H9 (cell line): ENCODE measurements around the gene CYREN. TPM values are rescaled to one million over a fixed set of nuclear protein-coding genes. Genes with fewer than 3 reads are reported as not detected.

Experiments used
- DNase-seq: peaks from one replicate; pipeline ENCODE4 v3.0.0-alpha.2; 2017
- H2AFZ ChIP-seq: one replicate; pipeline ENCODE4 v1.6.1; 2013; ENCODE audit warnings: mild to moderate bottlenecking, low read length, control low read depth, moderate library complexity
- H2AK5ac ChIP-seq: 2 replicates; pipeline ENCODE4 v1.6.1; 2013; ENCODE audit warnings: low read length, control low read depth, mixed read lengths; ENCODE audit not compliant: insufficient read length
- H2BK120ac ChIP-seq: one replicate; pipeline ENCODE4 v1.6.1; 2013; ENCODE audit warnings: low read depth, mild to moderate bottlenecking, low read length, control low read depth, inconsistent platforms; ENCODE audit not compliant: poor library complexity, severe bottlenecking
- H2BK12ac ChIP-seq: 2 replicates; pipeline ENCODE4 v1.6.1; 2013; ENCODE audit warnings: low read length, control low read depth, mixed read lengths, low read depth; ENCODE audit not compliant: insufficient read length
- H2BK15ac ChIP-seq: 2 replicates; pipeline ENCODE4 v1.6.1; 2013; ENCODE audit warnings: low read depth, low read length, control low read depth
- H2BK20ac ChIP-seq: one replicate; pipeline ENCODE4 v1.6.1; 2013; ENCODE audit warnings: low read depth, mild to moderate bottlenecking, low read length, control low read depth, inconsistent platforms; ENCODE audit not compliant: poor library complexity, severe bottlenecking
- H2BK5ac ChIP-seq: 2 replicates; pipeline ENCODE4 v1.6.1; 2013; ENCODE audit warnings: low read length, control low read depth, mixed read lengths; ENCODE audit not compliant: insufficient read length
- H3K14ac ChIP-seq: 2 replicates; pipeline ENCODE4 v1.6.1; 2013; ENCODE audit warnings: low read length, control low read depth; ENCODE audit not compliant: insufficient read depth
- H3K18ac ChIP-seq: 2 replicates; pipeline ENCODE4 v1.6.1; 2013; ENCODE audit warnings: low read depth, mild to moderate bottlenecking, mixed read lengths, low read length, control low read depth; ENCODE audit not compliant: insufficient read length
- H3K23ac ChIP-seq: 2 replicates; pipeline ENCODE4 v1.6.1; 2013; ENCODE audit warnings: low read length, control low read depth, mixed read lengths, low read depth; ENCODE audit not compliant: insufficient read length
- H3K23me2 ChIP-seq: 2 replicates; pipeline ENCODE4 v1.6.1; 2013; ENCODE audit warnings: low read depth, mild to moderate bottlenecking, mixed read lengths, low read length, control low read depth; ENCODE audit not compliant: insufficient read length, poor library complexity, severe bottlenecking
- H3K27ac ChIP-seq: 2 replicates; pipeline ENCODE4 v1.5.1; 2013; ENCODE audit warnings: low read length, control low read depth, mixed read lengths, low read depth; ENCODE audit not compliant: insufficient read length
- H3K27me3 ChIP-seq: 2 replicates; pipeline ENCODE4 v1.6.1; 2013; ENCODE audit warnings: low read length, control low read depth, inconsistent platforms; ENCODE audit not compliant: insufficient read depth
- H3K4ac ChIP-seq: 2 replicates; pipeline ENCODE4 v1.6.1; 2013; ENCODE audit warnings: low read depth, mild to moderate bottlenecking, control low read depth, inconsistent platforms, low read length, moderate library complexity
- H3K4me1 ChIP-seq: 2 replicates; pipeline ENCODE4 v1.6.1; 2013; ENCODE audit warnings: low read length, control low read depth, inconsistent platforms; ENCODE audit not compliant: insufficient read depth
- H3K4me2 ChIP-seq: 2 replicates; pipeline ENCODE4 v1.6.1; 2013; ENCODE audit warnings: low read length, control low read depth, mixed read lengths; ENCODE audit not compliant: insufficient read length, insufficient read depth
- H3K56ac ChIP-seq: 2 replicates; pipeline ENCODE4 v1.6.1; 2013; ENCODE audit warnings: low read depth, mild to moderate bottlenecking, mixed read lengths, low read length, control low read depth; ENCODE audit not compliant: insufficient read length
- H3K79me1 ChIP-seq: 2 replicates; pipeline ENCODE4 v1.6.1; 2013; ENCODE audit warnings: low read depth, mild to moderate bottlenecking, moderate library complexity, low read length, control low read depth, inconsistent platforms; ENCODE audit not compliant: insufficient read depth, poor library complexity, severe bottlenecking
- H3K79me2 ChIP-seq: 2 replicates; pipeline ENCODE4 v1.6.1; 2013; ENCODE audit warnings: low read length, control low read depth, inconsistent platforms; ENCODE audit not compliant: insufficient read depth
- H3K9ac ChIP-seq: 2 replicates; pipeline ENCODE4 v1.6.1; 2013; ENCODE audit warnings: low read length, control low read depth, mixed read lengths; ENCODE audit not compliant: insufficient read length; ENCODE audit errors: extremely low read depth
- H3K9me3 ChIP-seq: one replicate; pipeline ENCODE4 v1.6.1; 2013; ENCODE audit warnings: low read depth, low read length, inconsistent platforms; ENCODE audit not compliant: control insufficient read depth
- H3T11ph ChIP-seq: one replicate; pipeline ENCODE4 v1.6.1; 2013; ENCODE audit warnings: mild to moderate bottlenecking, low read length, control low read depth, inconsistent platforms
- H4K20me1 ChIP-seq: one replicate; pipeline ENCODE4 v1.6.1; 2013; ENCODE audit not compliant: control insufficient read depth, insufficient read length, insufficient read depth
- H4K5ac ChIP-seq: 2 replicates; pipeline ENCODE4 v1.6.1; 2013; ENCODE audit warnings: low read depth, mild to moderate bottlenecking, mixed read lengths, low read length, control low read depth; ENCODE audit not compliant: insufficient read length
- H4K8ac ChIP-seq: replicated peaks from 2 replicates; pipeline ENCODE4 v1.6.1; 2013; ENCODE audit warnings: low read length, control low read depth, mixed read lengths, low read depth; ENCODE audit not compliant: insufficient read length
- H4K91ac ChIP-seq: 2 replicates; pipeline ENCODE4 v1.6.1; 2013; ENCODE audit warnings: low read depth, mild to moderate bottlenecking, moderate library complexity, mixed read lengths, low read length, control low read depth; ENCODE audit not compliant: insufficient read length
- H3K27ac Mint-ChIP-seq, 3 experiments: 2 replicates in 2 of 3; 3 replicates in 1 of 3; pipeline ENCODE4 v1.8.0; 2020 to 2021; ENCODE audit warnings: mixed read lengths in 3 of 3, mild to moderate bottlenecking in 1 of 3, moderate library complexity in 1 of 3
- H3K27me3 Mint-ChIP-seq: 2 replicates; pipeline ENCODE4 v1.8.0; 2021; ENCODE audit warnings: low read depth, mild to moderate bottlenecking, moderate library complexity, mixed read lengths
- H3K36me3 Mint-ChIP-seq, 3 experiments: 2 replicates in 2 of 3; 3 replicates in 1 of 3; pipeline ENCODE4 v1.8.0; 2020 to 2021; ENCODE audit warnings: low read depth in 3 of 3, mixed read lengths in 3 of 3; ENCODE audit not compliant: insufficient read depth in 1 of 3
- H3K4me1 Mint-ChIP-seq, 2 experiments: 2 replicates each; pipeline ENCODE4 v1.8.0; 2020; ENCODE audit warnings: mixed read lengths in 2 of 2
- H3K4me3 Mint-ChIP-seq, 2 experiments: 2 replicates in 1 of 2; 3 replicates in 1 of 2; pipeline ENCODE4 v1.8.0; 2020 to 2021; ENCODE audit warnings: mild to moderate bottlenecking in 2 of 2, mixed read lengths in 2 of 2, moderate library complexity in 1 of 2
- H3K9me3 Mint-ChIP-seq, 2 experiments: 2 replicates in 1 of 2; 3 replicates in 1 of 2; pipeline ENCODE4 v1.8.0; 2020; ENCODE audit warnings: mild to moderate bottlenecking in 2 of 2, mixed read lengths in 2 of 2, moderate library complexity in 1 of 2
- CTCF ChIP-seq: fragments of 200-600 bp; sonication (generic); conservative IDR thresholded peaks from 3 replicates; pipeline ENCODE4 v1.8.0; 2021; ENCODE audit warnings: antibody characterized with exemption, mild to moderate bottlenecking
- WGBS: extraction: QIAGEN DNeasy Blood & Tissue Kit; methylation state at CpG from one replicate; pipeline ENCODE4 v1.1.7; 2013; ENCODE audit warnings: missing lambda C conversion rate, low lambda C conversion rate, mixed read lengths; ENCODE audit not compliant: insufficient read length; ENCODE audit errors: extremely low coverage; 5-methylcytosine and 5-hydroxymethylcytosine counted together
- total RNA-seq: library from RNA; stranded (reverse); gene quantifications from 2 replicates; pipeline ENCODE4 v1.2.1, GENCODE V29; 2021

CYREN gene
- total RNA-seq, 1 experiment from 2014 or later, result 72.0 TPM

GRCh38 chr7:135184254-135184841 lies 13.8 kb upstream of the CYREN start:
- Histone ChIP-seq H2BK12ac (no peak overlapping the region), H2BK5ac (no peak overlapping the region), H3T11ph (no peak overlapping the region), H2AK5ac (no peak overlapping the region), H3K27me3 (no peaks in the 10 kb centered on the region), H3K4me2 (no peak overlapping the region), H3K4ac (no peak overlapping the region), H4K91ac (no peak overlapping the region), H2BK15ac (no peak overlapping the region), H3K14ac (no peak overlapping the region), H2BK120ac (no peak overlapping the region), H3K56ac (no peak overlapping the region), H2BK20ac (no peak overlapping the region), H4K8ac (no peak overlapping the region), H3K79me2 (no peaks in the 10 kb centered on the region), H3K18ac (no peak overlapping the region), H3K9me3 (peaks cover 25% of the 10 kb centered on the region), H4K5ac (no peak overlapping the region), H3K27ac (no peak overlapping the region), H3K23me2 (no peaks in the 10 kb centered on the region), H3K9ac (no peak overlapping the region), H3K79me1 (no peaks in the 10 kb centered on the region), H3K23ac (no peak overlapping the region), H3K4me1 (no peaks in the 10 kb centered on the region), H2AFZ (no peak overlapping the region), H4K20me1 (no peaks in the 10 kb centered on the region)
- no CpG with 5 or more reads among the region's 5 CpGs for WGBS
- no peaks in the 10 kb centered on the region for H3K4me1 Mint-ChIP-seq
- no peak overlapping the region for H3K4me3 Mint-ChIP-seq
- no peak for DNase-seq
- no peaks in the 10 kb centered on the region for H3K27me3 Mint-ChIP-seq
- H3K36me3 Mint-ChIP-seq, result peaks cover 28 to 84% (median 68%) of the 10 kb centered on the region in 3 experiments
- TF ChIP-seq CTCF, result no peak
- H3K9me3 Mint-ChIP-seq, result peaks cover 29 to 30% of the 10 kb centered on the region in 2 experiments
- H3K27ac Mint-ChIP-seq, result no peak overlapping the region; a peak in 1 of 7 replicates
